Liver (tissue), 3 donors: ENCODE measurements around the gene F5.

Experiments
- HNF4A ChIP-seq, 2 donors: conservative IDR thresholded peaks; 2 replicates each; pipeline ENCODE4 v1.6.1; 2016; ENCODE audit warnings: antibody characterized with exemption in 2 of 2, mild to moderate bottlenecking in 2 of 2
- JUND ChIP-seq, 2 donors: IDR thresholded peaks; 2 replicates each; pipeline ENCODE4 v1.6.1; 2016; ENCODE audit warnings: antibody characterized with exemption in 2 of 2
- RAD21 ChIP-seq, 2 donors: IDR thresholded peaks; 2 replicates each; pipeline ENCODE4 v1.6.1; 2016; ENCODE audit warnings: antibody characterized with exemption in 2 of 2, mild to moderate bottlenecking in 2 of 2
- RXRA ChIP-seq, 2 donors: IDR thresholded peaks; 2 replicates each; pipeline ENCODE4 v1.6.1; 2017 to 2018; ENCODE audit warnings: antibody characterized with exemption in 2 of 2, mild to moderate bottlenecking in 1 of 2
- SP1 ChIP-seq: IDR thresholded peaks from 2 replicates; pipeline ENCODE4 v1.6.1; 2018; ENCODE audit warnings: antibody characterized with exemption, mild to moderate bottlenecking
- TAF1 ChIP-seq: conservative IDR thresholded peaks from 2 replicates; pipeline ENCODE4 v1.6.1; 2016; ENCODE audit warnings: antibody characterized with exemption, mild to moderate bottlenecking
- YY1 ChIP-seq: IDR thresholded peaks from 2 replicates; pipeline ENCODE4 v1.6.1; 2016; ENCODE audit warnings: antibody characterized with exemption, mild to moderate bottlenecking
- TF ChIP-seq, protein P1 (sequence below): fragments of 150-350 bp; IDR thresholded peaks from 2 replicates; pipeline ENCODE4 v1.5.1; 2017; ENCODE audit warnings: improper control_type of control experiment, low read depth, low read length; ENCODE audit not compliant: missing input control
- TF ChIP-seq, protein P2 (sequence below): IDR thresholded peaks from 2 replicates; pipeline ENCODE4 v1.6.1; 2016; ENCODE audit warnings: antibody characterized with exemption
- TF ChIP-seq, protein P3 (sequence below): IDR thresholded peaks from 2 replicates; pipeline ENCODE4 v1.6.1; 2016; ENCODE audit warnings: antibody characterized with exemption
- TF ChIP-seq, protein P4 (sequence below): IDR thresholded peaks from 2 replicates; pipeline ENCODE4 v1.6.1; 2016; ENCODE audit warnings: antibody characterized with exemption, mild to moderate bottlenecking
- donor health status: healthy.
- donor health status: healthy.

DNA sequence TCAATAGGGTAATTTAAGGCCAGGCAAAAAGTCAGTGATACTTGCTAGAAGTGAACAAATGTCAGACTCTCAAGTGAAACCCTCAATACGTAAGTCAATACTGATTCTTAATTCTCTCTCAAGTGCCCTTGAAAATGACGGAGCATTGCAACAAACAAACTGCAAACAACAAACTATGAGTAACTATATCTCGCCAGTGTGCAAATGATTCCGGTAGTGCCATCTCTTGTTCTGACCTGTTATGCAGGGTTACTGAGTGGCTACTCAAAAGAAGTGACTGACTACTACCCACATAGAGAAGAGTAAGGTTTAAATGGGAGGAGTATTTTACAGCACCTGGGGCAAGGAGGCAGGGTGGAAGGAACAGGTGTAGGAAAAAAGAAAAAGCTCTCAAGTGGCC is 102.2 kb downstream of the F5 start:
- TF ChIP-seq, protein P1, sequence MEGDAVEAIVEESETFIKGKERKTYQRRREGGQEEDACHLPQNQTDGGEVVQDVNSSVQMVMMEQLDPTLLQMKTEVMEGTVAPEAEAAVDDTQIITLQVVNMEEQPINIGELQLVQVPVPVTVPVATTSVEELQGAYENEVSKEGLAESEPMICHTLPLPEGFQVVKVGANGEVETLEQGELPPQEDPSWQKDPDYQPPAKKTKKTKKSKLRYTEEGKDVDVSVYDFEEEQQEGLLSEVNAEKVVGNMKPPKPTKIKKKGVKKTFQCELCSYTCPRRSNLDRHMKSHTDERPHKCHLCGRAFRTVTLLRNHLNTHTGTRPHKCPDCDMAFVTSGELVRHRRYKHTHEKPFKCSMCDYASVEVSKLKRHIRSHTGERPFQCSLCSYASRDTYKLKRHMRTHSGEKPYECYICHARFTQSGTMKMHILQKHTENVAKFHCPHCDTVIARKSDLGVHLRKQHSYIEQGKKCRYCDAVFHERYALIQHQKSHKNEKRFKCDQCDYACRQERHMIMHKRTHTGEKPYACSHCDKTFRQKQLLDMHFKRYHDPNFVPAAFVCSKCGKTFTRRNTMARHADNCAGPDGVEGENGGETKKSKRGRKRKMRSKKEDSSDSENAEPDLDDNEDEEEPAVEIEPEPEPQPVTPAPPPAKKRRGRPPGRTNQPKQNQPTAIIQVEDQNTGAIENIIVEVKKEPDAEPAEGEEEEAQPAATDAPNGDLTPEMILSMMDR: no peak
- no peak for TF ChIP-seq TAF1
- TF ChIP-seq RAD21 (IDR thresholded peaks at IDR 0.05): no peak
- TF ChIP-seq, protein P2, sequence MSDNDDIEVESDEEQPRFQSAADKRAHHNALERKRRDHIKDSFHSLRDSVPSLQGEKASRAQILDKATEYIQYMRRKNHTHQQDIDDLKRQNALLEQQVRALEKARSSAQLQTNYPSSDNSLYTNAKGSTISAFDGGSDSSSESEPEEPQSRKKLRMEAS: no peak
- TF ChIP-seq YY1: no peak
- TF ChIP-seq, protein P3, sequence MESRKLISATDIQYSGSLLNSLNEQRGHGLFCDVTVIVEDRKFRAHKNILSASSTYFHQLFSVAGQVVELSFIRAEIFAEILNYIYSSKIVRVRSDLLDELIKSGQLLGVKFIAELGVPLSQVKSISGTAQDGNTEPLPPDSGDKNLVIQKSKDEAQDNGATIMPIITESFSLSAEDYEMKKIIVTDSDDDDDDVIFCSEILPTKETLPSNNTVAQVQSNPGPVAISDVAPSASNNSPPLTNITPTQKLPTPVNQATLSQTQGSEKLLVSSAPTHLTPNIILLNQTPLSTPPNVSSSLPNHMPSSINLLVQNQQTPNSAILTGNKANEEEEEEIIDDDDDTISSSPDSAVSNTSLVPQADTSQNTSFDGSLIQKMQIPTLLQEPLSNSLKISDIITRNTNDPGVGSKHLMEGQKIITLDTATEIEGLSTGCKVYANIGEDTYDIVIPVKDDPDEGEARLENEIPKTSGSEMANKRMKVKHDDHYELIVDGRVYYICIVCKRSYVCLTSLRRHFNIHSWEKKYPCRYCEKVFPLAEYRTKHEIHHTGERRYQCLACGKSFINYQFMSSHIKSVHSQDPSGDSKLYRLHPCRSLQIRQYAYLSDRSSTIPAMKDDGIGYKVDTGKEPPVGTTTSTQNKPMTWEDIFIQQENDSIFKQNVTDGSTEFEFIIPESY: no peak
- no peak for TF ChIP-seq JUND (IDR thresholded peaks at IDR 0.05)
- TF ChIP-seq, protein P4, sequence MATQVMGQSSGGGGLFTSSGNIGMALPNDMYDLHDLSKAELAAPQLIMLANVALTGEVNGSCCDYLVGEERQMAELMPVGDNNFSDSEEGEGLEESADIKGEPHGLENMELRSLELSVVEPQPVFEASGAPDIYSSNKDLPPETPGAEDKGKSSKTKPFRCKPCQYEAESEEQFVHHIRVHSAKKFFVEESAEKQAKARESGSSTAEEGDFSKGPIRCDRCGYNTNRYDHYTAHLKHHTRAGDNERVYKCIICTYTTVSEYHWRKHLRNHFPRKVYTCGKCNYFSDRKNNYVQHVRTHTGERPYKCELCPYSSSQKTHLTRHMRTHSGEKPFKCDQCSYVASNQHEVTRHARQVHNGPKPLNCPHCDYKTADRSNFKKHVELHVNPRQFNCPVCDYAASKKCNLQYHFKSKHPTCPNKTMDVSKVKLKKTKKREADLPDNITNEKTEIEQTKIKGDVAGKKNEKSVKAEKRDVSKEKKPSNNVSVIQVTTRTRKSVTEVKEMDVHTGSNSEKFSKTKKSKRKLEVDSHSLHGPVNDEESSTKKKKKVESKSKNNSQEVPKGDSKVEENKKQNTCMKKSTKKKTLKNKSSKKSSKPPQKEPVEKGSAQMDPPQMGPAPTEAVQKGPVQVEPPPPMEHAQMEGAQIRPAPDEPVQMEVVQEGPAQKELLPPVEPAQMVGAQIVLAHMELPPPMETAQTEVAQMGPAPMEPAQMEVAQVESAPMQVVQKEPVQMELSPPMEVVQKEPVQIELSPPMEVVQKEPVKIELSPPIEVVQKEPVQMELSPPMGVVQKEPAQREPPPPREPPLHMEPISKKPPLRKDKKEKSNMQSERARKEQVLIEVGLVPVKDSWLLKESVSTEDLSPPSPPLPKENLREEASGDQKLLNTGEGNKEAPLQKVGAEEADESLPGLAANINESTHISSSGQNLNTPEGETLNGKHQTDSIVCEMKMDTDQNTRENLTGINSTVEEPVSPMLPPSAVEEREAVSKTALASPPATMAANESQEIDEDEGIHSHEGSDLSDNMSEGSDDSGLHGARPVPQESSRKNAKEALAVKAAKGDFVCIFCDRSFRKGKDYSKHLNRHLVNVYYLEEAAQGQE: no peak
- no peak for TF ChIP-seq HNF4A (conservative IDR thresholded peaks at IDR 0.05)
- no peak for TF ChIP-seq SP1
- TF ChIP-seq RXRA (IDR thresholded peaks at IDR 0.05): no peak
